Neural progenitor cell (in vitro differentiated cells): ENCODE results near the gene AREL1. TPM values are rescaled to one million over a fixed set of nuclear protein-coding genes. Genes with fewer than 3 reads are reported as not detected.

ENCODE experiments used
- DNase-seq: peaks from one replicate; pipeline ENCODE4 v3.0.0-alpha.2; 2016; ENCODE audit warnings: low spot score
- H2AFZ ChIP-seq: fragments of 200-600 bp; sonication (generic); replicated peaks from 2 replicates; pipeline ENCODE4 v1.6.1; 2016; ENCODE audit warnings: antibody characterized with exemption
- H3F3A ChIP-seq: fragments of 200-600 bp; sonication (generic); 2 replicates; pipeline ENCODE4 v1.6.1; 2016; ENCODE audit warnings: antibody characterized with exemption, low read depth
- H3K27ac ChIP-seq: fragments of 200-600 bp; sonication (generic); 2 replicates; pipeline ENCODE4 v1.5.1; 2016; ENCODE audit warnings: mild to moderate bottlenecking
- H3K27me3 ChIP-seq: fragments of 200-600 bp; sonication (generic); 2 replicates; pipeline ENCODE4 v1.6.1; 2016; ENCODE audit warnings: mild to moderate bottlenecking, moderate library complexity
- H3K36me3 ChIP-seq: fragments of 200-600 bp; sonication (generic); 2 replicates; pipeline ENCODE4 v1.5.1; 2016
- H3K4me1 ChIP-seq: fragments of 200-600 bp; sonication (generic); 2 replicates; pipeline ENCODE4 v1.6.1; 2016; ENCODE audit warnings: mixed run types
- H3K4me2 ChIP-seq: fragments of 200-600 bp; sonication (generic); 2 replicates; pipeline ENCODE4 v1.6.1; 2016
- H3K4me3 ChIP-seq: fragments of 200-600 bp; sonication (generic); 2 replicates; pipeline ENCODE4 v1.5.1; 2016
- H3K79me2 ChIP-seq: fragments of 200-600 bp; sonication (generic); 2 replicates; pipeline ENCODE4 v1.6.1; 2016; ENCODE audit warnings: low read depth
- H3K9ac ChIP-seq: fragments of 200-600 bp; sonication (generic); 2 replicates; pipeline ENCODE4 v1.6.1; 2016
- H3K9me3 ChIP-seq: fragments of 200-600 bp; sonication (generic); 2 replicates; pipeline ENCODE4 v1.5.1; 2016; ENCODE audit warnings: low read depth
- H4K20me1 ChIP-seq: fragments of 200-600 bp; sonication (generic); 2 replicates; pipeline ENCODE4 v1.6.1; 2016; ENCODE audit warnings: low read depth
- H3K27ac Mint-ChIP-seq: 3 replicates; pipeline ENCODE4 v1.8.0; 2021; ENCODE audit warnings: mixed read lengths
- H3K27me3 Mint-ChIP-seq: 2 replicates; pipeline ENCODE4 v1.8.0; 2022; ENCODE audit warnings: low read depth, mild to moderate bottlenecking, inconsistent platforms, moderate library complexity, mixed read lengths; ENCODE audit not compliant: insufficient read depth
- H3K36me3 Mint-ChIP-seq: 3 replicates; pipeline ENCODE4 v1.8.0; 2021; ENCODE audit warnings: mixed read lengths
- H3K4me1 Mint-ChIP-seq: 3 replicates; pipeline ENCODE4 v1.8.0; 2021; ENCODE audit warnings: mixed read lengths
- H3K4me3 Mint-ChIP-seq: 3 replicates; pipeline ENCODE4 v1.8.0; 2021; ENCODE audit warnings: mild to moderate bottlenecking, moderate library complexity, mixed read lengths
- H3K9me3 Mint-ChIP-seq: 3 replicates; pipeline ENCODE4 v1.8.0; 2020; ENCODE audit warnings: mixed read lengths
- CTCF ChIP-seq: fragments of 200-600 bp; sonication (generic); IDR thresholded peaks from 2 replicates; pipeline ENCODE4 v1.5.1; 2017; ENCODE audit warnings: antibody characterized with exemption, mild to moderate bottlenecking
- EZH2 ChIP-seq: fragments of 200-600 bp; sonication (generic); IDR thresholded peaks from 2 replicates; pipeline ENCODE4 v1.6.1; 2017; ENCODE audit warnings: antibody characterized with exemption, mild to moderate bottlenecking, moderate library complexity
- EZH2phosphoT487 ChIP-seq: fragments of 200-600 bp; sonication (generic); IDR thresholded peaks from 2 replicates; pipeline ENCODE4 v1.6.1; 2017; ENCODE audit warnings: antibody characterized with exemption
- total RNA-seq: library from RNA; depleted of rRNA; stranded (reverse); fragments of >200 nt; gene quantifications from 2 replicates; pipeline ENCODE4 v1.2.3, GENCODE V29; 2015; ENCODE audit warnings: low replicate concordance

The AREL1 gene
- total RNA-seq, 1 donor from 2014 or later, result 25.2 TPM

- Mint-ChIP-seq H3K27ac (no peak overlapping the region), H3K27me3 (no peaks in the 10 kb centered on the region), H3K9me3 (no peaks in the 10 kb centered on the region), H3K36me3 (peaks cover 9% of the 10 kb centered on the region), H3K4me3 (no peak overlapping the region), H3K4me1 (no peaks in the 10 kb centered on the region)
- Histone ChIP-seq H3K9me3 (no peaks in the 10 kb centered on the region), H3K4me2 (no peak overlapping the region), H3K9ac (no peak overlapping the region), H3K36me3 (no peaks in the 10 kb centered on the region), H3K27me3 (no peaks in the 10 kb centered on the region), H3K4me1 (no peaks in the 10 kb centered on the region), H2AFZ (no peak overlapping the region), H3K79me2 (no peaks in the 10 kb centered on the region), H3K4me3 (no peak overlapping the region), H3K27ac (no peak overlapping the region), H4K20me1 (no peaks in the 10 kb centered on the region), H3F3A (no peaks in the 10 kb centered on the region)
- TF ChIP-seq EZH2phosphoT487 (no peak), CTCF (no peak), EZH2 (no peak)
- no peak for DNase-seq
Measured at GRCh38 chr14:74684434-74684833, 28.4 kb downstream of the AREL1 start.

- Histone ChIP-seq H3F3A (no peaks in the 10 kb centered on the region), H3K27me3 (no peaks in the 10 kb centered on the region), H3K79me2 (no peaks in the 10 kb centered on the region), H3K9ac (no peak overlapping the region), H4K20me1 (no peaks in the 10 kb centered on the region), H3K4me3 (no peak overlapping the region), H3K27ac (no peak overlapping the region), H3K4me2 (no peak overlapping the region), H3K9me3 (no peaks in the 10 kb centered on the region), H3K36me3 (no peaks in the 10 kb centered on the region), H3K4me1 (no peaks in the 10 kb centered on the region), H2AFZ (no peak overlapping the region)
- Mint-ChIP-seq H3K36me3 (peaks cover 3% of the 10 kb centered on the region), H3K27me3 (no peaks in the 10 kb centered on the region), H3K4me1 (no peaks in the 10 kb centered on the region), H3K27ac (no peak overlapping the region), H3K9me3 (no peaks in the 10 kb centered on the region), H3K4me3 (no peak overlapping the region)
- no peak for TF ChIP-seq EZH2
- TF ChIP-seq CTCF, result no peak
- no peak for TF ChIP-seq EZH2phosphoT487
- DNase-seq, result no peak
Measured at GRCh38 chr14:74683406-74683805, 29.5 kb downstream of the AREL1 start.

- Histone ChIP-seq H3K36me3 (no peaks in the 10 kb centered on the region), H4K20me1 (no peaks in the 10 kb centered on the region), H2AFZ (no peak overlapping the region), H3K79me2 (no peaks in the 10 kb centered on the region), H3K9me3 (no peaks in the 10 kb centered on the region), H3K9ac (peak overlapping the region; percentile 12), H3K27ac (no peak overlapping the region), H3F3A (no peaks in the 10 kb centered on the region), H3K4me3 (no peak overlapping the region), H3K4me2 (no peak overlapping the region), H3K4me1 (no peaks in the 10 kb centered on the region), H3K27me3 (no peaks in the 10 kb centered on the region)
- no peak overlapping the region for H3K27ac Mint-ChIP-seq
- H3K36me3 Mint-ChIP-seq, result peaks cover 2% of the 10 kb centered on the region
- no peak overlapping the region for H3K4me3 Mint-ChIP-seq
- H3K9me3 Mint-ChIP-seq, result no peaks in the 10 kb centered on the region
- DNase-seq, result no peak
- H3K4me1 Mint-ChIP-seq, result no peaks in the 10 kb centered on the region
- no peak for TF ChIP-seq CTCF
- TF ChIP-seq EZH2phosphoT487, result no peak
- no peak for TF ChIP-seq EZH2
- H3K27me3 Mint-ChIP-seq, result peaks cover 3% of the 10 kb centered on the region
Measured at GRCh38 chr14:74682169-74682952, 30.5 kb downstream of the AREL1 start.
